WERI-Rb-1 (cell line): Measurements from ENCODE around the gene ZNF672.
"Not testable (repeated sequence)": the region's sequence is repeated elsewhere in the genome, so short reads cannot be mapped to it uniquely, and the experiment has no call there.

Source experiments
- DNase-seq: peaks from one replicate; pipeline ENCODE4 v3.0.0-alpha.2; 2020
- H3K27ac ChIP-seq: fragments of 250-450 bp; sonication (Bioruptor Pico); 2 replicates; pipeline ENCODE4 v1.5.1; 2020; ENCODE audit warnings: mild to moderate bottlenecking, moderate library complexity
- H3K27me3 ChIP-seq: fragments of 250-450 bp; sonication (Bioruptor Pico); 2 replicates; pipeline ENCODE4 v1.5.1; 2021; ENCODE audit warnings: mild to moderate bottlenecking, low read depth, moderate library complexity; ENCODE audit not compliant: insufficient read depth, severe bottlenecking
- H3K36me3 ChIP-seq: fragments of 250-450 bp; sonication (Bioruptor Pico); 2 replicates; pipeline ENCODE4 v1.5.1; 2020; ENCODE audit warnings: mild to moderate bottlenecking, moderate library complexity
- H3K4me3 ChIP-seq: 2 replicates; pipeline ENCODE4 v1.5.1; 2011; ENCODE audit warnings: low read depth, mild to moderate bottlenecking, control low read depth, low read length
- H3K9me3 ChIP-seq: fragments of 250-450 bp; sonication (Bioruptor Pico); 2 replicates; pipeline ENCODE4 v1.5.1; 2021; ENCODE audit warnings: mild to moderate bottlenecking, moderate library complexity; ENCODE audit not compliant: severe bottlenecking
- TF ChIP-seq, protein P1 (sequence below): IDR thresholded peaks from 2 replicates; pipeline ENCODE4 v1.5.1; 2011; ENCODE audit warnings: low read depth, mild to moderate bottlenecking, control low read depth, inconsistent platforms, low read length

ZNF672 gene

DNA sequence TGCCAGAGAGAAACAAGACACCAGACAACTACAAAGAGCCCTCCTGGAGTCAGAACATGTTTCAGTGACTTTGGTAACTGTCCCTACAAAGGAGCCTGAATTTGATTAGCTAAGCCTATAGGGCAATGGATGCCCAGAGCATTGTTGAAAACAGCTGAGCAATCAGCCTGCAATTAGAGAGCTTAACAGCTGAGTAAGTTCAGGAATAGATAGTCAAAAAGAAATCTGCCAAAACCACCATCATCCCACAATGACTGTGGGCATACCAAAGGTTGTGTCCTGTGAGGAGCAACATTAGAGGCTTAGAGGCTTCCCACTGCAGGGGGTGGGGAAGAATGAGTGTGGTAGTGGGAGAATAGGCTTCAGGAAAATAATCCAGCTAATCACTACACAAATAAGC lies 44.4 kb upstream of the ZNF672 start:
- H3K9me3 ChIP-seq: peaks cover 26% of the 10 kb centered on the region
- no peak for DNase-seq
- peaks cover 94% of the 10 kb centered on the region for H3K27me3 ChIP-seq
- no peak overlapping the region for H3K4me3 ChIP-seq
- TF ChIP-seq, protein P1, sequence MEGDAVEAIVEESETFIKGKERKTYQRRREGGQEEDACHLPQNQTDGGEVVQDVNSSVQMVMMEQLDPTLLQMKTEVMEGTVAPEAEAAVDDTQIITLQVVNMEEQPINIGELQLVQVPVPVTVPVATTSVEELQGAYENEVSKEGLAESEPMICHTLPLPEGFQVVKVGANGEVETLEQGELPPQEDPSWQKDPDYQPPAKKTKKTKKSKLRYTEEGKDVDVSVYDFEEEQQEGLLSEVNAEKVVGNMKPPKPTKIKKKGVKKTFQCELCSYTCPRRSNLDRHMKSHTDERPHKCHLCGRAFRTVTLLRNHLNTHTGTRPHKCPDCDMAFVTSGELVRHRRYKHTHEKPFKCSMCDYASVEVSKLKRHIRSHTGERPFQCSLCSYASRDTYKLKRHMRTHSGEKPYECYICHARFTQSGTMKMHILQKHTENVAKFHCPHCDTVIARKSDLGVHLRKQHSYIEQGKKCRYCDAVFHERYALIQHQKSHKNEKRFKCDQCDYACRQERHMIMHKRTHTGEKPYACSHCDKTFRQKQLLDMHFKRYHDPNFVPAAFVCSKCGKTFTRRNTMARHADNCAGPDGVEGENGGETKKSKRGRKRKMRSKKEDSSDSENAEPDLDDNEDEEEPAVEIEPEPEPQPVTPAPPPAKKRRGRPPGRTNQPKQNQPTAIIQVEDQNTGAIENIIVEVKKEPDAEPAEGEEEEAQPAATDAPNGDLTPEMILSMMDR: no peak
- no peaks in the 10 kb centered on the region for H3K36me3 ChIP-seq
- H3K27ac ChIP-seq: no peak overlapping the region

GRCh38 chr1:248794663-248795062 lies 43.4 kb upstream of the ZNF672 start:
- not testable (repeated sequence) for H3K36me3 ChIP-seq, H3K27ac ChIP-seq, H3K4me3 ChIP-seq, DNase-seq
- Histone ChIP-seq H3K9me3 (peaks cover 26% of the 10 kb centered on the region), H3K27me3 (peaks cover 94% of the 10 kb centered on the region)

- TF ChIP-seq, protein P1: no peak
- no peak for DNase-seq
- Histone ChIP-seq H3K27me3 (peaks cover 88% of the 10 kb centered on the region), H3K4me3 (no peak overlapping the region), H3K9me3 (peaks cover 25% of the 10 kb centered on the region), H3K36me3 (no peaks in the 10 kb centered on the region), H3K27ac (no peak overlapping the region)
These were observed 39.2 kb upstream of the ZNF672 start for GRCh38 chr1:248798791-248799190.

- TF ChIP-seq, protein P1: no peak
These were observed 37.6 kb upstream of the ZNF672 start for GRCh38 chr1:248800459-248800858.

DNA sequence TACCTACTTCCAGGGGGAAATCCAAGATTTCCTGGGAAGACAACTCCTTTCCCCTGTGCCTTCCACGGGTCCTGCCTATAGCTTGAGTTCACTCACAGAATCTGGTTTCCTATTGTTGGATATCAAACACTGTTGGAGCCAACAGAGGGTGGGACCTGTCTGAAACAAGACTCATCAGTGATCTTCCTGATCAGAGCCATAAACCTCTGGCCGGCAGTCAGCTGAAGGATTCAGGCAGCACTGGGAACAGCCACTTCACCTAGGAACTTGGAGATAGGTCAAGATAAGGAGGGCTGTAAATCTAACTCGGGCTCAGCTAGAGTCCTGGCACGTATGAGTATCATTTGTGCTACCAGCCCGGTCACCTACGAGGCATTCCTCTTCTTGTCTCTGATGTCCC lies 35.6 kb upstream of the ZNF672 start:
- DNase-seq: no peak
- Histone ChIP-seq H3K36me3 (no peaks in the 10 kb centered on the region), H3K27ac (no peak overlapping the region), H3K4me3 (no peak overlapping the region), H3K27me3 (peaks cover 81% of the 10 kb centered on the region), H3K9me3 (peaks cover 10% of the 10 kb centered on the region)
- TF ChIP-seq, protein P1: no peak

More at GRCh38 chr1:248800459-248800858, 37.6 kb upstream of the ZNF672 start:
- no peaks in the 10 kb centered on the region for H3K36me3 ChIP-seq
- H3K27me3 ChIP-seq: peaks cover 90% of the 10 kb centered on the region
- H3K9me3 ChIP-seq: peaks cover 16% of the 10 kb centered on the region
- no peak for DNase-seq
- H3K27ac ChIP-seq: no peak overlapping the region
- H3K4me3 ChIP-seq: no peak overlapping the region

- H3K4me3 ChIP-seq, H3K9me3 ChIP-seq, H3K27ac ChIP-seq, DNase-seq, H3K36me3 ChIP-seq: not testable (repeated sequence)
- peaks cover 71% of the 10 kb centered on the region for H3K27me3 ChIP-seq
These were observed 34.5 kb upstream of the ZNF672 start for GRCh38 chr1:248803501-248803900.
